Body of pancreas (tissue), 4 donors: ENCODE data around the gene DMAC2.

Experiments
- POLR2A ChIP-seq, 3 donors: fragments of 450-650 bp; IDR thresholded peaks; one replicate each; pipeline ENCODE4 v1.6.1; 2016; ENCODE audit warnings: antibody characterized with exemption in 3 of 3, mild to moderate bottlenecking in 2 of 3
- TF ChIP-seq, protein P1 (sequence below), 7 experiments: fragments of 450-650 bp in 4 of 7; fragments of 200-600 bp in 3 of 7; sonication (generic) in 3 of 7; IDR thresholded peaks; one replicate each; pipeline ENCODE4 v1.5.1; 2016 to 2019; ENCODE audit warnings: antibody characterized with exemption in 7 of 7

DNA sequence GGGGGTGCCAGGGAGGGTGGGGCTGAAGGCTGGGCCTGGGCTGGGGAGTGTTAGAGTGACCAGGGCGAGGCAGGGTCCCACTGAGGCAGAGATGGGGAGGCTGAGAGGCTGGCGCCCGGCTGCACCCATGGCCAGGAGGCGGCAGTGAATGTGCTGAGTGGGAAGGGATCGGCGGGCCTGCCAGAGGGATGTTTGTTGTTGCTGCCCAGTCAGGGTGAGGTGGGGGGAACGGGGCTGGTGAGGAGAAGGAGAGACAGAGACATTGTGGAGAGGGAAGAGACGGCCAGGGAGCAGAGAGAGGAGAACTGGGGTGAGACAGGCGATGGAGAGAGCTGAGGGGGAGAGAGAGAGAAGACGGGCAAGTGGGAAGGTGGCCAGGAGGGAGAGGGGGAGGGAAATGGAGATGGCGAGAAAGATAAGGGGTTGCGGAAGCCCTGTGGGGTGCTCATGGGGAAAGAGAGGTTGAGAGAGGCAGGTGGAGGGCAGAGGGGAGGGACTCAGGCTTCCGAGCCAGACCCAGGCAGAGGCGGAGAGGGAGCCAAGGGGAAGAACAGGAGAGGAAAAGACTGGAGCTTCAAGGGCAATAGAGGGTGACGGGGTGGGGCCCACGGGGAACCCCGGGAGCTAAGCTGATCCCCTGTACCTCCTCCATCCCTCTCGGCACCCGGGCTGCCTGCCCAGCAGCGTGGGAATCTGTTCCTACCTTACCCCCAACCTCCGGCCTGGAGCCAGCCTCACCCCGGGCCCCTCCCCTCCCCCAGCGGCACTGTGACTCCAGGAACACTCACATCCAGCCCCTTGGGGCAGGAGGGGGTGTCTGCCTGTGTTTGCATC is 11.8 kb downstream of the DMAC2 start:
- TF ChIP-seq, protein P1, sequence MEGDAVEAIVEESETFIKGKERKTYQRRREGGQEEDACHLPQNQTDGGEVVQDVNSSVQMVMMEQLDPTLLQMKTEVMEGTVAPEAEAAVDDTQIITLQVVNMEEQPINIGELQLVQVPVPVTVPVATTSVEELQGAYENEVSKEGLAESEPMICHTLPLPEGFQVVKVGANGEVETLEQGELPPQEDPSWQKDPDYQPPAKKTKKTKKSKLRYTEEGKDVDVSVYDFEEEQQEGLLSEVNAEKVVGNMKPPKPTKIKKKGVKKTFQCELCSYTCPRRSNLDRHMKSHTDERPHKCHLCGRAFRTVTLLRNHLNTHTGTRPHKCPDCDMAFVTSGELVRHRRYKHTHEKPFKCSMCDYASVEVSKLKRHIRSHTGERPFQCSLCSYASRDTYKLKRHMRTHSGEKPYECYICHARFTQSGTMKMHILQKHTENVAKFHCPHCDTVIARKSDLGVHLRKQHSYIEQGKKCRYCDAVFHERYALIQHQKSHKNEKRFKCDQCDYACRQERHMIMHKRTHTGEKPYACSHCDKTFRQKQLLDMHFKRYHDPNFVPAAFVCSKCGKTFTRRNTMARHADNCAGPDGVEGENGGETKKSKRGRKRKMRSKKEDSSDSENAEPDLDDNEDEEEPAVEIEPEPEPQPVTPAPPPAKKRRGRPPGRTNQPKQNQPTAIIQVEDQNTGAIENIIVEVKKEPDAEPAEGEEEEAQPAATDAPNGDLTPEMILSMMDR (IDR thresholded peaks at IDR 0.05): no peak
- peak in 2 of 3 donors; percentile 41 to 48 for TF ChIP-seq POLR2A (IDR thresholded peaks at IDR 0.05)
